PC-9 (cell line): ENCODE results near the gene GOLGA3. TPM values are rescaled to one million over a fixed set of nuclear protein-coding genes. Genes with fewer than 3 reads are reported as not detected.

Experiments used
- BruUV-seq: library from RNA; stranded (reverse); fragments of 400-500 nt; replicated peaks from 2 replicates; lab custom pipeline; 2021; lab: Mats Ljungman, UMichigan
- CTCF ChIA-PET: fragments of 300-600 bp; sonication (Branson Sonifier 250); formaldehyde crosslinking; loops from one replicate; lab custom pipeline; 2022; ENCODE audit warnings: antibody characterized with exemption; lab: Charles Lee
- POLR2A ChIA-PET: fragments of 300-600 bp; sonication (Branson Sonifier 250); formaldehyde crosslinking; loops from one replicate; lab custom pipeline; 2022; ENCODE audit warnings: antibody characterized with exemption; ENCODE audit not compliant: unreplicated experiment; lab: Charles Lee
- DNase-seq, 2 experiments: peaks; one replicate each; pipeline versions ENCODE4 v3.0.0 to v3.0.0-alpha.2; 2015 to 2022; ENCODE audit warnings: mixed read lengths in 1 of 2
- H2AFZ ChIP-seq: fragments of 200-600 bp; sonication (generic); 2 replicates; pipeline ENCODE4 v1.8.1; 2017; ENCODE audit warnings: antibody characterized with exemption
- H3F3A ChIP-seq: fragments of 200-600 bp; sonication (generic); 2 replicates; pipeline ENCODE4 v1.8.1; 2017; ENCODE audit warnings: antibody characterized with exemption, mild to moderate bottlenecking, low read depth; ENCODE audit not compliant: insufficient read depth
- H3K27ac ChIP-seq: fragments of 200-600 bp; sonication (generic); 2 replicates; pipeline ENCODE4 v1.6.1; 2016; ENCODE audit warnings: mixed run types
- H3K27me3 ChIP-seq: fragments of 200-600 bp; sonication (generic); 2 replicates; pipeline ENCODE4 v1.6.1; 2016; ENCODE audit warnings: low read depth, mixed run types; ENCODE audit not compliant: insufficient read depth
- H3K36me3 ChIP-seq: fragments of 200-600 bp; sonication (generic); 2 replicates; pipeline ENCODE4 v1.6.1; 2016; ENCODE audit warnings: low read depth, mixed run types
- H3K4me1 ChIP-seq: fragments of 200-600 bp; sonication (generic); replicated peaks from 2 replicates; pipeline ENCODE4 v1.6.1; 2016; ENCODE audit warnings: mixed run types; ENCODE audit not compliant: insufficient read depth
- H3K4me2 ChIP-seq: fragments of 200-600 bp; sonication (generic); 2 replicates; pipeline ENCODE4 v1.6.1; 2017; ENCODE audit warnings: mixed run types
- H3K4me3 ChIP-seq: fragments of 200-600 bp; sonication (generic); 2 replicates; pipeline ENCODE4 v1.6.1; 2016; ENCODE audit warnings: mixed run types
- H3K79me2 ChIP-seq: fragments of 200-600 bp; sonication (generic); 2 replicates; pipeline ENCODE4 v1.6.1; 2017; ENCODE audit warnings: low read depth, mixed run types
- H3K9me2 ChIP-seq: fragments of 200-600 bp; sonication (generic); 2 replicates; pipeline ENCODE4 v1.8.1; 2017; ENCODE audit warnings: mild to moderate bottlenecking; ENCODE audit not compliant: insufficient read depth
- H3K9me3 ChIP-seq: fragments of 200-600 bp; sonication (generic); 2 replicates; pipeline ENCODE4 v1.8.1; 2016; ENCODE audit warnings: low read depth; ENCODE audit not compliant: insufficient read depth
- H4K20me1 ChIP-seq: fragments of 200-600 bp; sonication (generic); 2 replicates; pipeline ENCODE4 v1.8.1; 2017; ENCODE audit not compliant: insufficient read depth
- CTCF ChIP-seq: fragments of 200-600 bp; sonication (generic); conservative IDR thresholded peaks from 2 replicates; pipeline ENCODE4 v1.6.1; 2017; ENCODE audit warnings: mixed run types, antibody characterized with exemption, mild to moderate bottlenecking, moderate library complexity
- EZH2 ChIP-seq: fragments of 200-600 bp; sonication (generic); IDR thresholded peaks from 2 replicates; pipeline ENCODE4 v1.8.0; 2017; ENCODE audit warnings: antibody characterized with exemption, low read depth
- intact Hi-C: fragments of 100-400 bp; cut with micrococcal nuclease; formaldehyde crosslinking; loops from one replicate; pipeline ENCODE4 v1.10.0; 2022; ENCODE audit not compliant: unreplicated experiment
- total RNA-seq: library from RNA; stranded (reverse); gene quantifications from 2 replicates; pipeline ENCODE4 v1.2.3, GENCODE V29; 2021

The GOLGA3 gene
- total RNA-seq, 1 experiment from 2014 or later = 69.3 TPM

DNA sequence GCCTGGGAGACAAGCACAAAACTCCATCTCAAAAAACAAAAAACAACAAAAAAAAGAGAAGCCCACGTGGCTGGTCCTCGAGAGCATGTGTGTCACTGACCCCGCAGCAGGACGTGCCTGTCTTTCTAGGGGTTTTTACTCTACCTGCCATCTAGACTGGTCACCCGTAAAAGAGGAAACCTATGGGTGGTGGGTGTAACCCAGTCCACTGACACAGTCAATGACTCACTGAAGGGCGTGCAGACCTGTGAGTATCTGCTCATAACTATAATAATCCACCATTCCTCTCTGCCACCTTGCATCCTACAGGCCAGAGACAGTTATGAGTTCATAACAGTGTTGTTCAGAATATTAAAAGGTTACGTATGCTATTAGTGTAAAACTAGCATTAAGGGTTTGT, 4.6 kb downstream of the GOLGA3 start:
- Histone ChIP-seq H3F3A (no peaks in the 10 kb centered on the region), H3K9me2 (no peaks in the 10 kb centered on the region), H4K20me1 (peaks cover 39% of the 10 kb centered on the region), H3K79me2 (peaks cover 46% of the 10 kb centered on the region), H3K4me1 (peaks cover 9% of the 10 kb centered on the region; the same call in 1 of the 2 replicates), H2AFZ (no peak overlapping the region), H3K4me3 (no peak overlapping the region), H3K9me3 (no peaks in the 10 kb centered on the region), H3K27ac (no peak overlapping the region), H3K27me3 (no peaks in the 10 kb centered on the region), H3K4me2 (no peak overlapping the region), H3K36me3 (peaks cover 6% of the 10 kb centered on the region)
- intact Hi-C loops = no loop called here
- TF ChIP-seq CTCF = no peak
- DNase-seq = no peak
- no TSS peak for BruUV-seq
- ChIA-PET CTCF (no interaction called here), POLR2A (interaction anchor here (0.6 kb wide), 1 partner anchor 10 kb away, joined by 3 read pairs; no protein-coding TSS in a partner anchor)

DNA sequence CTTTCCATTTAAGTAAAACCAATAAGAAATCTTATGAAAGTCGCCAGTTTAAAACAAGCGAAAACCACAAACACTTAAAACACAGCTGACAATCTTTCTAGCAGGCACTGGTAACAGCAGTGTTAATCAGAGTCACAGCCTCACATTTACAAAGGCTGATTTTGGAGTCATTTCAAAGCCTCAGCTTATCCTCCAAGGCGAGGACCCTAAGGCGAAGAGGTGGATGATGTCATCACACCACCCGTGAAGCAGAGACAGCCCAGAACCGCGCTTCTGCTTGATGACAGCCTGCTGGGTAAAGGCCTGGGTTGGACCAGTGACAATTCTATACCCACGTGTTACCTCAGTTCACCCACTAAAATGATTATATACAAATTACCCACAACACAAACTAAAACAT, 10.1 kb downstream of the GOLGA3 start:
- H3K79me2 ChIP-seq = no peaks in the 10 kb centered on the region
- H3K4me1 ChIP-seq = no peaks in the 10 kb centered on the region
- no peak overlapping the region for H2AFZ ChIP-seq
- CTCF ChIA-PET = no interaction called here
- no TSS peak for BruUV-seq
- intact Hi-C loops = no loop called here
- H3K4me3 ChIP-seq = no peak overlapping the region
- H3K27me3 ChIP-seq = no peaks in the 10 kb centered on the region
- H3K9me2 ChIP-seq = no peaks in the 10 kb centered on the region
- TF ChIP-seq EZH2 (no peak), CTCF (no peak)
- no peak overlapping the region for H3K27ac ChIP-seq
- H4K20me1 ChIP-seq = no peaks in the 10 kb centered on the region; the same call in none of the 2 replicates
- no peaks in the 10 kb centered on the region for H3F3A ChIP-seq
- H3K36me3 ChIP-seq = no peaks in the 10 kb centered on the region
- POLR2A ChIA-PET = no interaction called here
- H3K4me2 ChIP-seq = no peak overlapping the region
- no peak for DNase-seq
- no peaks in the 10 kb centered on the region for H3K9me3 ChIP-seq

- TF ChIP-seq CTCF (no peak), EZH2 (no peak)
- no peaks in the 10 kb centered on the region for H3K36me3 ChIP-seq
- no peaks in the 10 kb centered on the region for H3K4me1 ChIP-seq
- intact Hi-C loops = no loop called here
- no peaks in the 10 kb centered on the region; the same call in 1 of the 2 replicates for H4K20me1 ChIP-seq
- no peaks in the 10 kb centered on the region for H3K27me3 ChIP-seq
- H3K4me2 ChIP-seq = no peak overlapping the region
- H3K9me3 ChIP-seq = no peaks in the 10 kb centered on the region
- H3K27ac ChIP-seq = no peak overlapping the region
- no peaks in the 10 kb centered on the region for H3K9me2 ChIP-seq
- no peak overlapping the region for H3K4me3 ChIP-seq
- no peak overlapping the region for H2AFZ ChIP-seq
- ChIA-PET CTCF (no interaction called here), POLR2A (interaction anchor here (0.6 kb wide), 1 partner anchor 10 kb away, joined by 3 read pairs; no protein-coding TSS in a partner anchor)
- H3K79me2 ChIP-seq = no peaks in the 10 kb centered on the region
- H3F3A ChIP-seq = 0 out of 2 replicates have a peak, but pooled peaks cover 3% of the 10 kb centered on the region
- no peak for DNase-seq
- no TSS peak for BruUV-seq
Measured at GRCh38 chr12:132814232-132814631, 14.4 kb downstream of the GOLGA3 start.
